NB4 (cell line): ENCODE results near the gene OTOP3.

Experiments
- CTCF ChIP-seq: IDR thresholded peaks from one replicate; pipeline ENCODE4 v1.5.1; 2012; ENCODE audit warnings: low read depth, low read length
- MYC ChIP-seq: IDR thresholded peaks from 2 replicates; pipeline ENCODE4 v1.6.1; 2011; ENCODE audit warnings: low read depth, low read length
- POLR2A ChIP-seq: IDR thresholded peaks from 2 replicates; pipeline ENCODE4 v1.6.1; 2011; ENCODE audit warnings: mild to moderate bottlenecking; ENCODE audit not compliant: insufficient read length; ENCODE audit errors: extremely low read depth

- TF ChIP-seq CTCF = peak; percentile 83
- TF ChIP-seq MYC = peak; percentile 91
- TF ChIP-seq POLR2A = no peak
These were observed 25.1 kb downstream of the OTOP3 start for GRCh38 chr17:74960570-74961342.
